Measurements from ENCODE around the gene CNTN5. TPM values are rescaled to one million over a fixed set of nuclear protein-coding genes. Genes with fewer than 3 reads are reported as not detected.

CNTN5 gene
- total RNA-seq, 1 experiment from 2014 or later = not detected

- CTCF ChIA-PET = no interaction called here
- TF ChIP-seq EZH2phosphoT487 (IDR thresholded peaks at IDR 0.05; ENCODE audit: borderline replicate concordance, low read length) (no peak), CTCF (conservative IDR thresholded peaks at IDR 0.05; ENCODE audit: low read depth, low read length) (no peak), EZH2 (IDR thresholded peaks at IDR 0.05; ENCODE audit: low read length, unreplicated experiment) (no peak)
- DNase-seq = no peak
- POLR2A ChIA-PET (ENCODE audit: unreplicated experiment) = no interaction called here
- Histone ChIP-seq H4K20me1 (ENCODE audit: low read length) (no peaks in the 10 kb centered on the region), H3K9me2 (replicated peaks; ENCODE audit: low read length) (no peaks in the 10 kb centered on the region), H3K9ac (ENCODE audit: low read length) (no peak overlapping the region), H2AFZ (ENCODE audit: low read length) (no peak overlapping the region), H3K27me3 (ENCODE audit: low read length) (peaks cover 55% of the 10 kb centered on the region), H3K36me3 (ENCODE audit: low read depth, low read length) (no peaks in the 10 kb centered on the region), H3K4me1 (ENCODE audit: insufficient read depth, low read length) (no peaks in the 10 kb centered on the region), H3K4me3 (ENCODE audit: low read length) (no peak overlapping the region), H3K9me3 (ENCODE audit: low read length) (no peaks in the 10 kb centered on the region), H3K4me2 (ENCODE audit: low read length) (no peak overlapping the region), H3K79me2 (ENCODE audit: low read length) (no peaks in the 10 kb centered on the region), H3K27ac (ENCODE audit: low read length) (no peak overlapping the region), H3F3A (ENCODE audit: low read length, unreplicated experiment) (no peaks in the 10 kb centered on the region)
- intact Hi-C loops (cut with micrococcal nuclease) = no loop called here
- BruUV-seq (replicated peaks) = no TSS peak
- ATAC-seq = no peak
Observed at GRCh38 chr11:100094121-100094865, 1073.5 kb downstream of the CNTN5 start.

- no peak overlapping the region for H3K4me3 ChIP-seq (ENCODE audit: low read length)
- intact Hi-C loops (cut with micrococcal nuclease) = no loop called here
- H3K9me3 ChIP-seq (ENCODE audit: low read length) = no peaks in the 10 kb centered on the region
- ATAC-seq = no peak
- H2AFZ ChIP-seq (ENCODE audit: low read length) = no peak overlapping the region
- ChIA-PET POLR2A (ENCODE audit: unreplicated experiment) (no interaction called here), CTCF (no interaction called here)
- H3K4me1 ChIP-seq (ENCODE audit: insufficient read depth, low read length) = no peaks in the 10 kb centered on the region
- no peak overlapping the region for H3K9ac ChIP-seq (ENCODE audit: low read length)
- no peaks in the 10 kb centered on the region for H3K79me2 ChIP-seq (ENCODE audit: low read length)
- no peak for TF ChIP-seq EZH2 (IDR thresholded peaks at IDR 0.05; ENCODE audit: low read length, unreplicated experiment)
- TF ChIP-seq EZH2phosphoT487 (IDR thresholded peaks at IDR 0.05; ENCODE audit: borderline replicate concordance, low read length) = no peak
- TF ChIP-seq CTCF (conservative IDR thresholded peaks at IDR 0.05; ENCODE audit: low read depth, low read length) = no peak
- no peaks in the 10 kb centered on the region for H3K36me3 ChIP-seq (ENCODE audit: low read depth, low read length)
- no TSS peak for BruUV-seq (replicated peaks)
- no peaks in the 10 kb centered on the region for H4K20me1 ChIP-seq (ENCODE audit: low read length)
- H3K27ac ChIP-seq (ENCODE audit: low read length) = no peak overlapping the region
- no peak overlapping the region for H3K4me2 ChIP-seq (ENCODE audit: low read length)
- peaks cover 59% of the 10 kb centered on the region for H3K27me3 ChIP-seq (ENCODE audit: low read length)
- no peak for DNase-seq
- no peaks in the 10 kb centered on the region for H3F3A ChIP-seq (ENCODE audit: low read length, unreplicated experiment)
- no peaks in the 10 kb centered on the region for H3K9me2 ChIP-seq (replicated peaks; ENCODE audit: low read length)
Observed at GRCh38 chr11:100095809-100096208, 1075.1 kb downstream of the CNTN5 start.

- ATAC-seq = no peak
- Histone ChIP-seq H3F3A (ENCODE audit: low read length, unreplicated experiment) (no peaks in the 10 kb centered on the region), H3K4me1 (ENCODE audit: insufficient read depth, low read length) (no peaks in the 10 kb centered on the region), H3K27ac (ENCODE audit: low read length) (no peak overlapping the region), H3K9ac (ENCODE audit: low read length) (no peak overlapping the region), H3K79me2 (ENCODE audit: low read length) (no peaks in the 10 kb centered on the region), H4K20me1 (ENCODE audit: low read length) (no peaks in the 10 kb centered on the region), H2AFZ (ENCODE audit: low read length) (no peak overlapping the region), H3K4me3 (ENCODE audit: low read length) (no peak overlapping the region), H3K27me3 (ENCODE audit: low read length) (peaks cover 50% of the 10 kb centered on the region), H3K9me3 (ENCODE audit: low read length) (no peaks in the 10 kb centered on the region), H3K9me2 (replicated peaks; ENCODE audit: low read length) (no peaks in the 10 kb centered on the region), H3K36me3 (ENCODE audit: low read depth, low read length) (no peaks in the 10 kb centered on the region), H3K4me2 (ENCODE audit: low read length) (no peak overlapping the region)
- no peak for TF ChIP-seq EZH2 (IDR thresholded peaks at IDR 0.05; ENCODE audit: low read length, unreplicated experiment)
- no peak for TF ChIP-seq EZH2phosphoT487 (IDR thresholded peaks at IDR 0.05; ENCODE audit: borderline replicate concordance, low read length)
- no peak for DNase-seq
- CTCF ChIA-PET = no interaction called here
- POLR2A ChIA-PET (ENCODE audit: unreplicated experiment) = no interaction called here
- intact Hi-C loops (cut with micrococcal nuclease) = no loop called here
- no TSS peak for BruUV-seq (replicated peaks)
Observed at GRCh38 chr11:100098560-100098959, 1077.8 kb downstream of the CNTN5 start.
